Astrocyte (in vitro differentiated cells and primary cell): ENCODE data around the gene UBE2S. TPM values are rescaled to one million over a fixed set of nuclear protein-coding genes. Genes with fewer than 3 reads are reported as not detected.
A peak's percentile ranks its signal among the peaks of the same experiment; 100 is the strongest.

Experiments
- DNase-seq: peaks from one replicate; pipeline ENCODE4 v3.0.0-alpha.2; 2010; ENCODE audit warnings: low read depth
- FAIRE-seq: peaks from 2 replicates; lab custom pipeline; 2011; peaks lifted over from hg19 to GRCh38; lab: Jason Lieb, UNC
- H2AFZ ChIP-seq: 2 replicates; pipeline ENCODE4 v1.6.0; 2012; ENCODE audit warnings: low read depth, low read length, inconsistent platforms
- H3K27ac ChIP-seq: 2 replicates; pipeline ENCODE4 v1.5.1; 2011; ENCODE audit warnings: low read depth, low read length, inconsistent platforms
- H3K27me3 ChIP-seq: 2 replicates; pipeline ENCODE4 v1.6.0; 2011; ENCODE audit warnings: low read length, inconsistent platforms; ENCODE audit not compliant: insufficient read depth
- H3K36me3 ChIP-seq: 2 replicates; pipeline ENCODE4 v1.5.1; 2011; ENCODE audit warnings: low read length, inconsistent platforms; ENCODE audit not compliant: insufficient read depth
- H3K4me1 ChIP-seq: 2 replicates; pipeline ENCODE4 v1.5.1; 2011; ENCODE audit warnings: low read length, inconsistent platforms; ENCODE audit not compliant: insufficient read depth
- H3K4me2 ChIP-seq: 2 replicates; pipeline ENCODE4 v1.6.0; 2012; ENCODE audit warnings: low read length, inconsistent platforms
- H3K4me3 ChIP-seq: 2 replicates; pipeline ENCODE4 v1.5.1; 2011; ENCODE audit warnings: low read depth, mild to moderate bottlenecking, low read length, inconsistent platforms; ENCODE audit not compliant: insufficient read depth
- H3K79me2 ChIP-seq: 2 replicates; pipeline ENCODE4 v1.6.0; 2012; ENCODE audit warnings: mild to moderate bottlenecking, low read length, inconsistent platforms; ENCODE audit not compliant: insufficient read depth
- H3K9ac ChIP-seq: 2 replicates; pipeline ENCODE4 v1.6.0; 2012; ENCODE audit warnings: mild to moderate bottlenecking, low read length, inconsistent platforms
- H3K9me3 ChIP-seq: 2 replicates; pipeline ENCODE4 v1.5.1; 2012; ENCODE audit warnings: low read depth, mild to moderate bottlenecking, low read length, inconsistent platforms; ENCODE audit not compliant: insufficient read depth
- H4K20me1 ChIP-seq: 2 replicates; pipeline ENCODE4 v1.6.0; 2012; ENCODE audit warnings: low read length, inconsistent platforms; ENCODE audit not compliant: insufficient read depth
- H3K27ac Mint-ChIP-seq: one replicate; pipeline ENCODE4 v1.8.0; 2021; ENCODE audit warnings: mild to moderate bottlenecking, mixed read lengths; ENCODE audit not compliant: unreplicated experiment
- H3K27me3 Mint-ChIP-seq: one replicate; pipeline ENCODE4 v1.8.0; 2021; ENCODE audit warnings: low read depth, mixed read lengths; ENCODE audit not compliant: unreplicated experiment
- H3K36me3 Mint-ChIP-seq: one replicate; pipeline ENCODE4 v1.8.0; 2021; ENCODE audit warnings: low read depth, mixed read lengths; ENCODE audit not compliant: unreplicated experiment
- H3K4me1 Mint-ChIP-seq: one replicate; pipeline ENCODE4 v1.8.0; 2021; ENCODE audit warnings: low read depth, mixed read lengths; ENCODE audit not compliant: unreplicated experiment
- H3K4me3 Mint-ChIP-seq: one replicate; pipeline ENCODE4 v1.8.0; 2021; ENCODE audit warnings: mild to moderate bottlenecking, moderate library complexity, mixed read lengths; ENCODE audit not compliant: unreplicated experiment
- H3K9me3 Mint-ChIP-seq: one replicate; pipeline ENCODE4 v1.8.0; 2021; ENCODE audit warnings: mild to moderate bottlenecking, mixed read lengths; ENCODE audit not compliant: unreplicated experiment
- EZH2 ChIP-seq: IDR thresholded peaks from 2 replicates; pipeline ENCODE4 v1.6.1; 2012; ENCODE audit warnings: mild to moderate bottlenecking, low read length, inconsistent platforms; ENCODE audit not compliant: insufficient read depth
- total RNA-seq: library from RNA; stranded (reverse); gene quantifications from 2 replicates; pipeline ENCODE4 v1.2.1, GENCODE V29; 2021
- TF ChIP-seq, protein P1 (sequence below): IDR thresholded peaks from 2 replicates; pipeline ENCODE4 v1.5.1; 2011; ENCODE audit warnings: low read depth, mild to moderate bottlenecking, inconsistent platforms, low read length, moderate library complexity; ENCODE audit not compliant: insufficient read depth

UBE2S gene
- total RNA-seq, 1 donor from 2014 or later, result 116 TPM

- H3K4me3 ChIP-seq, result no peak overlapping the region
- H3K4me1 Mint-ChIP-seq, result no peaks in the 10 kb centered on the region
Observed at GRCh38 chr19:55452749-55453346, 45.3 kb upstream of the UBE2S start.

DNA sequence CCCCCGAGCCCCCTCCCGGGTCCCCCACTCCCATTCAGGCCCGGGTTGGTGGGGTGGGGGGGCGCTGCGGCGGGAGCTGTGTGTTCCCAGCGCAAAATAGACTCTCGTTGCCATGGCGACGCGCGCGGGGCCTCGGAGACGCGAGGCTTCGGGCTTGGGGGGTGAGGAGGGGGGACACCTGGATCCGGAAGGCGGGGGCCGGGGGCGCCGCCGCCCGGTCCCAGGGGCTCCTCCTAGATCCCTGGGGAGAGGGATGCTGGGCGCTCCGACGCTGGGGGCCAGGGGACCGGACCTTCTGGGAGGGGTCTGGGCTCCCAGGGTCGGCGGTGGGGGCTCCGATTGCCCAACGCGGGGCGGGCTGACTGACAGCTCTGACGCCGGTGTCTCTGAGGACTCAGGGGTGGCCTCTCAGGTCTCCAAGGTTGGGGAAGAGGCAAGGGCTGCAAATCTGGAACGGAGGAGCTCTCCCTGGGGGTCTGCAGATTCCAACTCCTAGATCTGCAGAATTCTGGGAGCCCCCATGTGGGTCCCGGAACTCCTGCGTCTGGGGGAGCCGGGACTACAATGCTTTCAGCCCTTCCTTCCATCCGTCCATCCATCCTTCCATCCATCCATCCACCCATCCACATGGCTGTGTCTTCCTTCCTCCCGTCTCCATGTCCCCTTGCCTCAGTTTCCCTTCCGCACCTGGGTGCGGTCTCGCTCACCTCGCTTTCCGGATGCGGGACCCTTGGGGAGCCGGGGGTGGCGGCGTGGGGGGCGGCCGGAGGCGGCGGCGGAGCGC is 44.6 kb upstream of the UBE2S start:
- H3K27me3 Mint-ChIP-seq, result peaks cover 15% of the 10 kb centered on the region
- Histone ChIP-seq H3K4me2 (peak overlapping the region; percentile 66), H3K79me2 (no peaks in the 10 kb centered on the region), H3K9ac (no peak overlapping the region), H3K9me3 (no peaks in the 10 kb centered on the region), H3K4me1 (no peaks in the 10 kb centered on the region), H3K4me3 (no peak overlapping the region), H2AFZ (no peak overlapping the region), H3K36me3 (no peaks in the 10 kb centered on the region), H3K27me3 (peaks cover 20% of the 10 kb centered on the region), H3K27ac (no peak overlapping the region), H4K20me1 (peaks cover 30% of the 10 kb centered on the region)
- no peak overlapping the region for H3K4me3 Mint-ChIP-seq
- peaks cover 10% of the 10 kb centered on the region for H3K36me3 Mint-ChIP-seq
- no peaks in the 10 kb centered on the region for H3K4me1 Mint-ChIP-seq
- FAIRE-seq (no peak), DNase-seq (no peak)
- H3K9me3 Mint-ChIP-seq, result peaks cover 3% of the 10 kb centered on the region
- TF ChIP-seq EZH2, result peak; percentile 76
- TF ChIP-seq, protein P1, sequence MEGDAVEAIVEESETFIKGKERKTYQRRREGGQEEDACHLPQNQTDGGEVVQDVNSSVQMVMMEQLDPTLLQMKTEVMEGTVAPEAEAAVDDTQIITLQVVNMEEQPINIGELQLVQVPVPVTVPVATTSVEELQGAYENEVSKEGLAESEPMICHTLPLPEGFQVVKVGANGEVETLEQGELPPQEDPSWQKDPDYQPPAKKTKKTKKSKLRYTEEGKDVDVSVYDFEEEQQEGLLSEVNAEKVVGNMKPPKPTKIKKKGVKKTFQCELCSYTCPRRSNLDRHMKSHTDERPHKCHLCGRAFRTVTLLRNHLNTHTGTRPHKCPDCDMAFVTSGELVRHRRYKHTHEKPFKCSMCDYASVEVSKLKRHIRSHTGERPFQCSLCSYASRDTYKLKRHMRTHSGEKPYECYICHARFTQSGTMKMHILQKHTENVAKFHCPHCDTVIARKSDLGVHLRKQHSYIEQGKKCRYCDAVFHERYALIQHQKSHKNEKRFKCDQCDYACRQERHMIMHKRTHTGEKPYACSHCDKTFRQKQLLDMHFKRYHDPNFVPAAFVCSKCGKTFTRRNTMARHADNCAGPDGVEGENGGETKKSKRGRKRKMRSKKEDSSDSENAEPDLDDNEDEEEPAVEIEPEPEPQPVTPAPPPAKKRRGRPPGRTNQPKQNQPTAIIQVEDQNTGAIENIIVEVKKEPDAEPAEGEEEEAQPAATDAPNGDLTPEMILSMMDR, result no peak
- H3K27ac Mint-ChIP-seq, result no peak overlapping the region

More at GRCh38 chr19:55452749-55453346, 45.3 kb upstream of the UBE2S start:
- H3K4me1 ChIP-seq, result no peaks in the 10 kb centered on the region
- no peak overlapping the region for H3K27ac Mint-ChIP-seq
- H3K36me3 ChIP-seq, result no peaks in the 10 kb centered on the region
- H3K9me3 Mint-ChIP-seq, result peaks cover 3% of the 10 kb centered on the region
- no peaks in the 10 kb centered on the region for H3K79me2 ChIP-seq
- no peak overlapping the region for H2AFZ ChIP-seq
- peaks cover 16% of the 10 kb centered on the region for H3K27me3 ChIP-seq
- FAIRE-seq (no peak), DNase-seq (peak; percentile 59)
- H3K4me3 Mint-ChIP-seq, result no peak overlapping the region
- peak overlapping the region; percentile 66 for H3K4me2 ChIP-seq
- H3K36me3 Mint-ChIP-seq, result peaks cover 10% of the 10 kb centered on the region
- no peak for TF ChIP-seq EZH2
- TF ChIP-seq, protein P1, result no peak
- peaks cover 30% of the 10 kb centered on the region for H4K20me1 ChIP-seq
- H3K9me3 ChIP-seq, result no peaks in the 10 kb centered on the region
- H3K27me3 Mint-ChIP-seq, result peaks cover 15% of the 10 kb centered on the region
- H3K9ac ChIP-seq, result no peak overlapping the region
- no peak overlapping the region for H3K27ac ChIP-seq
